Tibial artery (tissue), 4 donors: ENCODE measurements around the gene LOXL4.
"Not testable (repeated sequence)": the region's sequence is repeated elsewhere in the genome, so short reads cannot be mapped to it uniquely, and the experiment has no call there.

Source experiments
- DNase-seq, 2 donors: peaks; one replicate each; pipeline ENCODE4 v3.0.0-alpha.2; 2019
- H3K27ac ChIP-seq, 2 donors: fragments of 200-600 bp; sonication (generic) in 1 of 2; 1 replicate in 1 of 2; 2 replicates in 1 of 2; pipeline ENCODE4 v1.5.1; 2018 to 2019; ENCODE audit warnings: mild to moderate bottlenecking in 1 of 2
- H3K27me3 ChIP-seq, 2 donors: fragments of 200-600 bp; sonication (generic) in 1 of 2; one replicate each; pipeline versions ENCODE4 v1.5.1 to v1.6.0; 2016 to 2019
- H3K36me3 ChIP-seq, 3 donors: fragments of 200-600 bp; sonication (generic) in 2 of 3; one replicate each; pipeline ENCODE4 v1.5.1; 2016 to 2019; ENCODE audit warnings: mild to moderate bottlenecking in 2 of 3
- H3K4me1 ChIP-seq, 4 donors: fragments of 200-600 bp; sonication (generic) in 2 of 4; 1 replicate in 3 of 4; 2 replicates in 1 of 4; pipeline ENCODE4 v1.5.1; 2016 to 2019
- H3K4me3 ChIP-seq, 2 donors: fragments of 200-600 bp; sonication (generic) in 1 of 2; 1 replicate in 1 of 2; 2 replicates in 1 of 2; pipeline ENCODE4 v1.5.1; 2018 to 2019; ENCODE audit warnings: mild to moderate bottlenecking in 2 of 2
- H3K9me3 ChIP-seq, 3 donors: fragments of 200-600 bp; sonication (generic) in 1 of 3; one replicate each; pipeline ENCODE4 v1.5.1; 2016 to 2019
- intact Hi-C: fragments of 100-400 bp; cut with DNase I; formaldehyde crosslinking; loops from one replicate; pipeline ENCODE4 v1.15.0; 2023; ENCODE audit warnings: low total_unique reads
- TF ChIP-seq, protein P1 (sequence below), 2 experiments: fragments of 200-600 bp in 1 of 2; fragments of 450-650 bp in 1 of 2; IDR thresholded peaks; one replicate each; pipeline ENCODE4 v1.5.1; 2017 to 2019; ENCODE audit warnings: antibody characterized with exemption in 2 of 2, mild to moderate bottlenecking in 1 of 2, moderate library complexity in 1 of 2

LOXL4 gene

DNA sequence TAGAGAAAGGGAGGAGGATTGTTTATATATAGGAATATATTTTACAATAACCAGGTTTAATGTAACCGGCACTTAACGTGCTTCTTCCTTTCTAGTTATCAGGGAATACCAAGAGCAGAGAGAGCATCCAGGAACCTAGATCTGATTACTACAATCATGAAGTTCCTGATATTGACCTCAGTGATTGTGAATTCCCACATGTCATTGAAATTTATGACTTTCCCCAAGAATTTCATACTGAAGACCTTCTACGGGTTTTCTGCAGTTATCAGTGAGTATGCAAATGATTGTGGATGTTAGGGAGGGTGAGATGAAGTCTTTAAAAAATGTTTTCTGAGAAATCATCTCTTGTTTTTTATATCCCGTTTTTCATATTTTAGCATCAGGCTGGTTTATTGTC lies 36.6 kb downstream of the LOXL4 start:
- Histone ChIP-seq H3K36me3 (peaks cover 14 to 18% (median 16%) of the 10 kb centered on the region in 3 donors), H3K4me1 (no peaks in the 10 kb centered on the region), H3K4me3 (no peak overlapping the region), H3K9me3 (no peaks in the 10 kb centered on the region), H3K27me3 (no peaks in the 10 kb centered on the region), H3K27ac (no peak overlapping the region)
- TF ChIP-seq, protein P1, sequence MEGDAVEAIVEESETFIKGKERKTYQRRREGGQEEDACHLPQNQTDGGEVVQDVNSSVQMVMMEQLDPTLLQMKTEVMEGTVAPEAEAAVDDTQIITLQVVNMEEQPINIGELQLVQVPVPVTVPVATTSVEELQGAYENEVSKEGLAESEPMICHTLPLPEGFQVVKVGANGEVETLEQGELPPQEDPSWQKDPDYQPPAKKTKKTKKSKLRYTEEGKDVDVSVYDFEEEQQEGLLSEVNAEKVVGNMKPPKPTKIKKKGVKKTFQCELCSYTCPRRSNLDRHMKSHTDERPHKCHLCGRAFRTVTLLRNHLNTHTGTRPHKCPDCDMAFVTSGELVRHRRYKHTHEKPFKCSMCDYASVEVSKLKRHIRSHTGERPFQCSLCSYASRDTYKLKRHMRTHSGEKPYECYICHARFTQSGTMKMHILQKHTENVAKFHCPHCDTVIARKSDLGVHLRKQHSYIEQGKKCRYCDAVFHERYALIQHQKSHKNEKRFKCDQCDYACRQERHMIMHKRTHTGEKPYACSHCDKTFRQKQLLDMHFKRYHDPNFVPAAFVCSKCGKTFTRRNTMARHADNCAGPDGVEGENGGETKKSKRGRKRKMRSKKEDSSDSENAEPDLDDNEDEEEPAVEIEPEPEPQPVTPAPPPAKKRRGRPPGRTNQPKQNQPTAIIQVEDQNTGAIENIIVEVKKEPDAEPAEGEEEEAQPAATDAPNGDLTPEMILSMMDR (IDR thresholded peaks at IDR 0.05), result no peak
- intact Hi-C loops, result no loop called here
- DNase-seq, result no peak

DNA sequence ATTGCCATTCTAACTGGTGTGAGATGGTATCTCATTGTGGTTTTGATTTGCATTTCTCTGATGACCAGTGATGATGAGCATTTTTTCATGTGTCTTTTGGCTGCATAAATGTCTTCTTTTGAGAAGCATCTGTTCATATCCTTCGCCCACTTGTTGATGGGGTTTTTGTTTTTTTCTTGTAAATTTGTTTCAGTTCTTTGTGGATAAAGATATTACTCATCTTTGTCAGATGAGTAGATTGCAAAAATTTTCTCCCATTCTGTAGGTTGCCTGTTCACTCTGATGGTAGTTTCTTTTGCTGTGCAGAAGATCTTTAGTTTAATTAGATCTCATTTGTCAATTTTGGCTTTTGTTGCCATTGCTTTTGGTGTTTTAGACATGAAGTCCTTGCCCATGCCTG lies 39.7 kb downstream of the LOXL4 start:
- H3K4me1 ChIP-seq, result peaks cover 0 to 18% (median 8%) of the 10 kb centered on the region in 4 donors
- H3K27me3 ChIP-seq, H3K27ac ChIP-seq, H3K4me3 ChIP-seq, H3K9me3 ChIP-seq, intact Hi-C loops, DNase-seq, H3K36me3 ChIP-seq: not testable (repeated sequence)

DNA sequence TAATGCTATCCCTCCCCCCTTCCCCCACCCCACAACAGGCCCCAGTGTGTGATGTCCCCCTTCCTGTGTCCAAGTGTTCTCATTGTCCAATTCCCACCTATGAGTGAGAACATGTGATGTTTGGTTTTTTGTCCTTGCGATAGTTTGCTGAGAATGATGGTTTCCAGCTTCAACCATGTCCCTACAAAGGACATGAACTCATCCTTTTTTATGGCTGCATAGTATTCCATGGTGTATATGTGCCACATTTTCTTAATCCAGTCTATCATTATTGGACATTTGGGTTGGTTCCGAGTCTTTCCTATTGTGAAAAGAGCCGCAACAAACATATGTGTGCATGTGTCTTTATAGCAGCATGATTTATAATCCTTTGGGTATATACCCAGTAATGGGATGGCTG lies 40.3 kb downstream of the LOXL4 start:
- DNase-seq, H3K9me3 ChIP-seq, H3K27ac ChIP-seq, H3K4me3 ChIP-seq, H3K36me3 ChIP-seq, H3K27me3 ChIP-seq, intact Hi-C loops: not testable (repeated sequence)
- peaks cover 0 to 18% (median 8%) of the 10 kb centered on the region in 4 donors for H3K4me1 ChIP-seq

DNA sequence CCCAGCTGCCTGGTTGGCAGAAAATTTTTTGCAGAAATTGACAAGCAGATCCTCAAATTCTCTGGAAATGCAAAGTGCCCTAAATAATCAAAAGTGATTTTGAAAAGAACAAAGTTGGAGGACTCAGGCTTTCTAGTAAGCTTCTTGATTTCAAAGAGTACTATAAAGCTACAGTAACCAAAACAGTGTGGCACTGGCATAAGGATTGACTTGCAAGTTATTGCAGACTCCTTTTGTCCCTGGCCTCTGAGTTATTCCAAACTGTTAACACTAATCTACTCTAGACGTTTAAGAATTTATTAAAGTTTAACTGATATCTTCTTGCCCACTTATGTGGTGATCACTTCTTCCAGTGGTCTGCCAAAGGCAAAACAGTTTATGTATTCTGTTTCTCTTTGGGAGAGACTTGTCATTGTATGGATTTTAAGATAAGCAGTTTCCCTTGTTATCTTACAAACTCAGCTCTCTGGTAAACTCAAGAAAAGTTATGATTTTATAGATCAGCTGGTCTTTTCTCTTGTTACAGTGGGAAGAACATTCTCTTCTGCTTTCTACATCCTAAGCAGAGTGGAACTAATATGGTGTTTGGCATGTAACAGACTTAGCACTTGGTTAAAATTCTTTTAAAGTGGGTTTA lies 41.4 kb downstream of the LOXL4 start:
- H3K4me3 ChIP-seq, result no peak overlapping the region
- H3K9me3 ChIP-seq, result no peaks in the 10 kb centered on the region
- H3K27me3 ChIP-seq, result no peaks in the 10 kb centered on the region
- H3K27ac ChIP-seq, result no peak overlapping the region
- TF ChIP-seq, protein P1 (IDR thresholded peaks at IDR 0.05), result no peak
- H3K36me3 ChIP-seq, result no peaks in the 10 kb centered on the region
- peaks cover 0 to 18% (median 8%) of the 10 kb centered on the region in 4 donors for H3K4me1 ChIP-seq
- intact Hi-C loops, result no loop called here
- no peak for DNase-seq

DNA sequence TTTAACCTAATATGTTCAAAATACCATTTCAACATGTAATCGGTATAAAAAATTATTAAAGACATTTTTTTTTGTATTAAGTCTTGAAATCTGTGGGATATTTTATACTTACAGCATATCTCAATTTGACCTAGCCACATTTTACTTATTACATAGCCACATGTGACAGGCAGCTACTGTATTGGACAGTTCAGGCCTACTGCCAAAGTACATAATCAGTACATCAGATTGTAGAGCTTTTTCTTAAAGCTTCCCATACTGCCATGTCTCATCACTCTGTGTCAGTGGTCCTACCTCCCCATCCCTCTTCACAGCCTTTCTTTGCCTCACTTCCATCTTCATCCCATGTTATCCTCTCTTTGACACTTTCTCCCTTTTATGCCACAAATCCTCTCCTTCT lies 43.0 kb downstream of the LOXL4 start:
- no peak for DNase-seq
- TF ChIP-seq, protein P1 (IDR thresholded peaks at IDR 0.05), result no peak

DNA sequence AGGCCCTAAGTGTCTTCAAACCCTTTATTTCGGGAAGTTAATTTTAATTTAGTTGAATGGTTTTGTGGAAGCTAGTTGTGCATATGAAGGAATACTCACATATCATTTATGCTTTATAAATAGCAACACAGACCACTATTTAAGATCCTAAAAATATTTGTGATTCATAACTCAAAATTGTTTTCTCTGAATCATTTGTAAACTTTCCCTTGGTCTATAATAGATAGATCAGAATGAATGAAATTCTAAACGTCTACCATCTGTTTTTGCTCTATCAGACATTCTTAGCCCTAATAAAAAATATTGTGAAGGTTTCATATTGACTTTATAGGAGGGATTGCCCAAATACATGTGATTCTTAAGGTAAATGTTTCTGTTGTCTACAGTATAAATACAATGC lies 43.5 kb downstream of the LOXL4 start:
- H3K36me3 ChIP-seq, result no peaks in the 10 kb centered on the region
- peaks cover 0 to 7% (median 0%) of the 10 kb centered on the region in 3 donors for H3K9me3 ChIP-seq
- no peak overlapping the region for H3K4me3 ChIP-seq
- TF ChIP-seq, protein P1 (IDR thresholded peaks at IDR 0.05), result no peak
- H3K4me1 ChIP-seq, result peaks cover 0 to 18% (median 8%) of the 10 kb centered on the region in 4 donors
- DNase-seq, result no peak
- H3K27me3 ChIP-seq, result no peaks in the 10 kb centered on the region
- no peak overlapping the region for H3K27ac ChIP-seq
- intact Hi-C loops, result no loop called here

More for the DNA sequence above, 43.0 kb downstream of the LOXL4 start:
- Histone ChIP-seq H3K36me3 (no peaks in the 10 kb centered on the region), H3K27me3 (no peaks in the 10 kb centered on the region), H3K9me3 (peaks cover 0 to 2% (median 0%) of the 10 kb centered on the region in 3 donors), H3K4me3 (no peak overlapping the region), H3K4me1 (peaks cover 0 to 18% (median 8%) of the 10 kb centered on the region in 4 donors), H3K27ac (no peak overlapping the region)
- intact Hi-C loops, result no loop called here
